Activated CD4-positive, alpha-beta T cell treated with anti-CD3 and anti-CD28 coated beads, Interleukin-2, amount 50 U/mL, for 1 hour (primary cell): Measurements from ENCODE around the gene TRIM69.
A peak's percentile ranks its signal among the peaks of the same experiment; 100 is the strongest.
"Not testable (repeated sequence)": the region's sequence is repeated elsewhere in the genome, so short reads cannot be mapped to it uniquely, and the experiment has no call there.

Source experiments
- DNase-seq: peaks from one replicate; pipeline ENCODE4 v3.0.0-alpha.2; 2020

TRIM69 gene, protein sequence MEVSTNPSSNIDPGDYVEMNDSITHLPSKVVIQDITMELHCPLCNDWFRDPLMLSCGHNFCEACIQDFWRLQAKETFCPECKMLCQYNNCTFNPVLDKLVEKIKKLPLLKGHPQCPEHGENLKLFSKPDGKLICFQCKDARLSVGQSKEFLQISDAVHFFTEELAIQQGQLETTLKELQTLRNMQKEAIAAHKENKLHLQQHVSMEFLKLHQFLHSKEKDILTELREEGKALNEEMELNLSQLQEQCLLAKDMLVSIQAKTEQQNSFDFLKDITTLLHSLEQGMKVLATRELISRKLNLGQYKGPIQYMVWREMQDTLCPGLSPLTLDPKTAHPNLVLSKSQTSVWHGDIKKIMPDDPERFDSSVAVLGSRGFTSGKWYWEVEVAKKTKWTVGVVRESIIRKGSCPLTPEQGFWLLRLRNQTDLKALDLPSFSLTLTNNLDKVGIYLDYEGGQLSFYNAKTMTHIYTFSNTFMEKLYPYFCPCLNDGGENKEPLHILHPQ

DNA sequence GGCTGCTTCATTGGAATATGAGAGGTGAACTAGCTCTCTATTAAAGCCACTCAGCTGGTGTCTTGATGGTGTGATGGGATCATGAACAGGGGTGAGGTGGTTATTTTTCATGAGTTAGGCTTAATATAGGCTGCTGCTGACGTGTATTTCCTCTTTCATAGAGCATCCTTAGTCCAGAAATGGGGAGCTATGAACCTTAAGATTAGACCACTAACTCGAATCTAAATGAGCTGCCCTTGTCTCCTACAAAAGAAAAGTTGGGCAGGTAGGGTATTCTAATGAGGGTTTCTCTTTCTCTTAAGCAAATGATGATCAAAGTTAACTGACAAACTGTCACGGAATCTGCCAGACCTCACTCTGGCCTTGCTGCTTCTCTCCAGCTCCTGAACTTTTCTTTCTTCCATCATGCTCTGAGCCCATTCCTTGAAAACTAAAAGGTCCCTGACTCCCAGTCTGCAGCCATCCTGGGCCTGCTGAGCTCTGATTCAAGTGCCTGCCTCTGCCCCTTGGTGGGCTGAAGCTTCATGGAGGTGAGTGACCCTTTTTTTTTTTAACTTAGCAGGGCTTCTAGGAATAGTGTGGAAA is at the start of gene TRIM69:
TRIM69 (plus strand) TSS at position 348 of the 585 bp plus-strand sequence; CDS start at position 525, 177 bp downstream.
- no peak for DNase-seq

GRCh38 chr15:44689318-44689717 is 47.0 kb upstream of the TRIM69 start:
- not testable (repeated sequence) for DNase-seq

- DNase-seq, result not testable (repeated sequence)
Measured at GRCh38 chr15:44690245-44690644, 46.1 kb upstream of the TRIM69 start.

DNA sequence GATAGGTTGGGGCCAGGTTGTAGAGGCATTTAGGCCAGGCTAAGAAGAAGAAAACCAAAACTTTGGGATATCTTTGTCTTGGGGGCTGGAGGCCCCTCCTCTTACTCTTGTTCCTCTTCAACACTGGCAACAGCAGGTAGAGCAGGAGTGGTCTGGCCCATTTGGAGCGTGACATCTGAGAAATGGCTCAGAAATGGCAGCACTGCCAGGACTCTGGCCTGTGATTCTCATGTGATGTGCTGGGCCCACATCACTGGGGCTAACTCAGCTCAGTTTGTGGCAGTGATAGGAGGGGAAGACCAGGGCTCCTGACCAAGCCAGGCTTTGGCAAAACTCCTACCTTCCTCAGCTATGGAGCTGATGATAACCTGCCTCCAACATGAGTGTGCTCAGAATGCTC is 43.7 kb upstream of the TRIM69 start:
- DNase-seq, result no peak

DNA sequence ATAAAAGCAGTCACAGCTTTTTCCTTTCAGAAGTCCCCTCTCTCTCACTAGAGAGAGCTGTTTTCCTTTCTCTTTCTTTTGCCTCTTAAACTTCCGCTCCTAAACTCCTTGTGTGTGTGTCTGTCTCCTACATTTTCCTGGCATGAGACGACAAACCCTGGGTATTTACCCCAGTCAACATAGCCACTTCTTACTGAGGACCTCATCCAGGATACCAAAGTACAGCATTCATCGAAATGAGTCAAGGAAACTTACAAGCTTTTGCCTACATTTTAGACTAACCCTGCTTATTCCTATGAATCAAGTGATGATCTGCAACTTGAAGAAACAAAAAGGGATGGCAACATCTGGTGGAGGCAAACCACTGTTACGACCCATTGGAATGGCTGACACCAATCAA is 41.9 kb upstream of the TRIM69 start:
- DNase-seq, result no peak

DNA sequence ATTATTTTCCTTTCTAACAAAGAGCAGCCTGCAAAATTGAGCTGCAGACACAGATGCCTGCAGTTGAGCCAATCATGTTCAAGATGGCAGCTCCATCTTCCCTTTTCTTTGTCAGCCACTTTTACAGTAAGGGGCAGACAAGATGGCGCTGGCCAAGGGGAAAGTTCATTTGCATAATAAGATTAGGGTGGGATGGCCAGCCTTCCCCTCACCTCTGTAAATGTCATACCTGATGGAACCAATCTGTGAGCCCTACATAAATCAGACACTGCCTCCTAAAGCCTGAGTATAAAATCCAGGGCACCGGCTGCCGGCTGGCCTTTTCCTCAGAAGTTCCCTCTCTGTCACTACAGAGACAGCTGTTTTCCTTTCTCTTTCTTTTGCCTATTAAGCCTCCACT is 41.0 kb upstream of the TRIM69 start:
- no peak for DNase-seq

DNA sequence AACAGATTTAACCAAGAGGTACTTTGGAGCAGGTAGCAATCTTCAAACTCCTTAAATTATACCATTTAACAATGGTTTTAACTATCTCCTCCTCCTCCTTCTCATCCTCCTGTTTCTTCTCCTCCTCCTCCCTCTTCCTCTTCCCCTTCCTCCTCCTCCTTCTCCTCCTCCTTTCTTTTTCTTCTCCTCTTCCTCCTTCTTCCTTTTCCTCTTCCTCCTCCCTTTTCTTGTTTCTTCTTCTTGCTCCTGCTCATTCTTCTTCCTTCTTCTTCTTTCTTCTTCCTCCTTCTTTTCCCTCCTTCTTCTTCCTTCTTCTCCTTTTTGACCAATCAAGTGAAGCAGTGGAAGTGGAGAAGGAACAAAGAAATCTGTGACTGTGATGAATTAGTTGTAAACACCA is 39.3 kb upstream of the TRIM69 start:
- DNase-seq, result no peak

GRCh38 chr15:44698641-44699040 is 37.7 kb upstream of the TRIM69 start:
- no peak for DNase-seq

- DNase-seq, result not testable (repeated sequence)
Measured at GRCh38 chr15:44700676-44701075, 35.7 kb upstream of the TRIM69 start.

DNA sequence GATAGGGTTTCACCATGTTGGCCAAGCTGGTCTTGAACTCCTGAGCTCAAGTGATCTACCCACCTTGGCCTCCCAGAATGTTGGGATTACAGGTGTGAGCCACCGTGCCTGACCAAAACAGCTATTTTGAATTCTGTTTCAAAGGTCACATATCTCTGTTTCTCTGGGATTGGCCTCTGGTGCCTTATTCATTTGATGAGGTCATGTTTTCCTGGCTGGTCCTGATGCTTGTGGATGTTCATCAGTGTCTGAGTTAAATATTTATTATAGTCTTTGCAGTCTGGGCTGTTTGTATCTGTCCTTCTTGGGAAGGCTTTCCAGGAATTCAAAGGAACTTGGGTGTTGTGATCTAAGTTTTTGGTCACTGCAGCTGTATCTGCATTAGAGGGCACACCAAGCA is 30.3 kb upstream of the TRIM69 start:
- no peak for DNase-seq

- no peak for DNase-seq
Measured at GRCh38 chr15:44706401-44706800, 29.9 kb upstream of the TRIM69 start.

- no peak for DNase-seq
Measured at GRCh38 chr15:44706946-44707636, 29.2 kb upstream of the TRIM69 start.

GRCh38 chr15:44710236-44711095 is 25.9 kb upstream of the TRIM69 start:
- DNase-seq, result no peak

GRCh38 chr15:44711096-44711742 is 25.1 kb upstream of the TRIM69 start, which contains the start of the genes B2M and PATL2:
Gene B2M (plus strand): TSS chr15:44711517. CDS start chr15:44711547, 30 bp downstream.
Gene PATL2 (minus strand): TSS chr15:44711323. CDS start chr15:44676490, 34,833 bp downstream.
- peak; percentile 96 for DNase-seq

DNA sequence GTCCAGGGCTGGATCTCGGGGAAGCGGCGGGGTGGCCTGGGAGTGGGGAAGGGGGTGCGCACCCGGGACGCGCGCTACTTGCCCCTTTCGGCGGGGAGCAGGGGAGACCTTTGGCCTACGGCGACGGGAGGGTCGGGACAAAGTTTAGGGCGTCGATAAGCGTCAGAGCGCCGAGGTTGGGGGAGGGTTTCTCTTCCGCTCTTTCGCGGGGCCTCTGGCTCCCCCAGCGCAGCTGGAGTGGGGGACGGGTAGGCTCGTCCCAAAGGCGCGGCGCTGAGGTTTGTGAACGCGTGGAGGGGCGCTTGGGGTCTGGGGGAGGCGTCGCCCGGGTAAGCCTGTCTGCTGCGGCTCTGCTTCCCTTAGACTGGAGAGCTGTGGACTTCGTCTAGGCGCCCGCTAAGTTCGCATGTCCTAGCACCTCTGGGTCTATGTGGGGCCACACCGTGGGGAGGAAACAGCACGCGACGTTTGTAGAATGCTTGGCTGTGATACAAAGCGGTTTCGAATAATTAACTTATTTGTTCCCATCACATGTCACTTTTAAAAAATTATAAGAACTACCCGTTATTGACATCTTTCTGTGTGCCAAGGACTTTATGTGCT is 24.5 kb upstream of the TRIM69 start:
- peak; percentile 51 for DNase-seq

GRCh38 chr15:44712346-44713005 is 23.9 kb upstream of the TRIM69 start:
- DNase-seq, result peak; percentile 45

DNA sequence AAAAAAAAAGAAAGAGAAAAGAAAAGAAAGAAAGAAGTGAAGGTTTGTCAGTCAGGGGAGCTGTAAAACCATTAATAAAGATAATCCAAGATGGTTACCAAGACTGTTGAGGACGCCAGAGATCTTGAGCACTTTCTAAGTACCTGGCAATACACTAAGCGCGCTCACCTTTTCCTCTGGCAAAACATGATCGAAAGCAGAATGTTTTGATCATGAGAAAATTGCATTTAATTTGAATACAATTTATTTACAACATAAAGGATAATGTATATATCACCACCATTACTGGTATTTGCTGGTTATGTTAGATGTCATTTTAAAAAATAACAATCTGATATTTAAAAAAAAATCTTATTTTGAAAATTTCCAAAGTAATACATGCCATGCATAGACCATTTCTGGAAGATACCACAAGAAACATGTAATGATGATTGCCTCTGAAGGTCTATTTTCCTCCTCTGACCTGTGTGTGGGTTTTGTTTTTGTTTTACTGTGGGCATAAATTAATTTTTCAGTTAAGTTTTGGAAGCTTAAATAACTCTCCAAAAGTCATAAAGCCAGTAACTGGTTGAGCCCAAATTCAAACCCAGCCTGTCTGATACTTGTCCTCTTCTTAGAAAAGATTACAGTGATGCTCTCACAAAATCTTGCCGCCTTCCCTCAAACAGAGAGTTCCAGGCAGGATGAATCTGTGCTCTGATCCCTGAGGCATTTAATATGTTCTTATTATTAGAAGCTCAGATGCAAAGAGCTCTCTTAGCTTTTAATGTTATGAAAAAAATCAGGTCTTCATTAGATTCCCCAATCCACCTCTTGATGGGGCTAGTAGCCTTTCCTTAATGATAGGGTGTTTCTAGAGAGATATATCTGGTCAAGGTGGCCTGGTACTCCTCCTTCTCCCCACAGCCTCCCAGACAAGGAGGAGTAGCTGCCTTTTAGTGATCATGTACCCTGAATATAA is 23.0 kb upstream of the TRIM69 start:
- DNase-seq, result no peak

GRCh38 chr15:44715142-44715796 is 21.1 kb upstream of the TRIM69 start:
- no peak for DNase-seq

GRCh38 chr15:44715797-44716334 is 20.5 kb upstream of the TRIM69 start:
- no peak for DNase-seq
